HepG2 (cell line): ENCODE measurements around the gene EEFSEC. TPM values are rescaled to one million over a fixed set of nuclear protein-coding genes. Genes with fewer than 3 reads are reported as not detected.

ENCODE experiments used
- ATAC-seq: fragments of 200-7000 bp; cut with Tn5 transposase; 3 replicates; pipeline ENCODE4 v1.9.1; 2020; ENCODE audit warnings: mild to moderate bottlenecking, moderate library complexity
- BruUV-seq: library from RNA; stranded (reverse); fragments of 400-500 nt; replicated peaks from 2 replicates; lab custom pipeline; 2021; lab: Mats Ljungman, UMichigan
- CTCF ChIA-PET: fragments of 300-600 bp; formaldehyde crosslinking; extraction: SDS; loops from one replicate; lab custom pipeline; 2021; ENCODE audit warnings: low total read pairs, inconsistent platforms, low intra/inter-chr PET ratio; lab: Yijun Ruan, JAX
- POLR2A ChIA-PET: fragments of 350-600 bp; sonication (Branson Sonifier 250); formaldehyde crosslinking; loops from one replicate; lab custom pipeline; 2020; ENCODE audit warnings: antibody characterized with exemption, inconsistent platforms; lab: Yijun Ruan, JAX
- DNase-seq: peaks from one replicate; pipeline ENCODE4 v3.0.0-alpha.2; 2015; ENCODE audit warnings: low spot score
- FAIRE-seq: peaks from 3 replicates; lab custom pipeline; 2011; peaks lifted over from hg19 to GRCh38; lab: Jason Lieb, UNC
- H2AFZ ChIP-seq: one replicate; pipeline ENCODE4 v1.6.1; 2011; ENCODE audit warnings: low read length, inconsistent platforms
- H3K27ac ChIP-seq: fragments of 300-600 bp; 3 replicates; pipeline ENCODE4 v1.8.0; 2011; ENCODE audit warnings: mixed run types, mild to moderate bottlenecking, mixed read lengths, low read length, inconsistent platforms; ENCODE audit not compliant: insufficient read depth; ENCODE audit errors: extremely low read length
- H3K27me3 ChIP-seq, 2 experiments: fragments of 200-600 bp in 1 of 2; 2 replicates in 1 of 2; 3 replicates in 1 of 2; pipeline versions ENCODE4 v1.6.0 to v1.8.0; 2011; ENCODE audit warnings: low read length in 2 of 2, mild to moderate bottlenecking in 2 of 2, moderate library complexity in 2 of 2, inconsistent platforms in 1 of 2; ENCODE audit not compliant: insufficient read depth in 2 of 2, control insufficient read depth in 1 of 2
- H3K36me3 ChIP-seq, 2 experiments: fragments of 200-600 bp in 1 of 2; replicated peaks in 1 of 2; 2 replicates in 1 of 2; 3 replicates in 1 of 2; pipeline versions ENCODE4 v1.5.1 to v1.8.0; 2011; ENCODE audit warnings: low read length in 2 of 2, inconsistent platforms in 1 of 2; ENCODE audit not compliant: insufficient read depth in 2 of 2, control insufficient read depth in 1 of 2
- H3K4me1 ChIP-seq: 2 replicates; pipeline ENCODE4 v1.5.1; 2012; ENCODE audit warnings: low read length, inconsistent platforms; ENCODE audit not compliant: insufficient read depth
- H3K4me2 ChIP-seq: 2 replicates; pipeline ENCODE4 v1.6.0; 2011; ENCODE audit warnings: low read depth, low read length, inconsistent platforms
- H3K4me3 ChIP-seq, 3 experiments: fragments of 200-600 bp in 1 of 3; sonication (generic), shearing (Covaris generic) in 1 of 3; replicated peaks in 1 of 3; 2 replicates each; pipeline ENCODE4 v1.5.1; 2011 to 2016; ENCODE audit warnings: low read length in 3 of 3, inconsistent platforms in 2 of 3, low read depth in 2 of 3, mild to moderate bottlenecking in 2 of 3, control low read depth in 1 of 3, mixed read lengths in 1 of 3; ENCODE audit not compliant: insufficient read depth in 1 of 3
- H3K79me2 ChIP-seq: one replicate; pipeline ENCODE4 v1.6.1; 2011; ENCODE audit warnings: low read length, inconsistent platforms; ENCODE audit not compliant: insufficient read depth
- H3K9ac ChIP-seq: 2 replicates; pipeline ENCODE4 v1.6.0; 2011; ENCODE audit warnings: mild to moderate bottlenecking, low read depth, low read length, inconsistent platforms; ENCODE audit not compliant: insufficient read depth
- H3K9me3 ChIP-seq: 2 replicates; pipeline ENCODE4 v1.5.1; 2012; ENCODE audit warnings: mild to moderate bottlenecking, low read length
- H4K20me1 ChIP-seq: 2 replicates; pipeline ENCODE4 v1.6.0; 2011; ENCODE audit warnings: inconsistent platforms, mild to moderate bottlenecking, low read length, moderate library complexity; ENCODE audit not compliant: insufficient read depth
- SIN3B ChIP-seq: fragments of 150-350 bp; IDR thresholded peaks from 2 replicates; pipeline ENCODE4 v1.6.1; 2014; ENCODE audit warnings: low read length
- TOPORS ChIP-seq: sonication (generic); formaldehyde crosslinking; IDR thresholded peaks from 2 replicates; pipeline ENCODE4 v1.8.0; 2023; ENCODE audit warnings: mild to moderate bottlenecking, missing genetic modification reagents
- ZBTB20 ChIP-seq: sonication (generic); formaldehyde crosslinking; IDR thresholded peaks from 2 replicates; pipeline ENCODE4 v1.8.1; 2023; ENCODE audit warnings: missing genetic modification reagents, low read depth, mild to moderate bottlenecking, borderline replicate concordance
- ZNF30 ChIP-seq: sonication (generic); formaldehyde crosslinking; IDR thresholded peaks from 2 replicates; pipeline ENCODE4 v1.5.0; 2020; ENCODE audit warnings: mild to moderate bottlenecking, missing genetic modification reagents
- WGBS: methylation state at CpG from one replicate; pipeline ENCODE4 v1.1.6; 2017; ENCODE audit warnings: low lambda C conversion rate; 5-methylcytosine and 5-hydroxymethylcytosine counted together
- in situ Hi-C: cut with HindIII; loops from 2 replicates; pipeline ENCODE4 v1.10.0; 2017; ENCODE audit warnings: low pct_unique_long_range_greater_than_20kb; ENCODE audit not compliant: extremely low pct_ligation_motif_present
- intact Hi-C: fragments of 100-400 bp; cut with micrococcal nuclease; formaldehyde crosslinking; loops from one replicate; pipeline ENCODE4 v1.10.0; 2022; ENCODE audit not compliant: unreplicated experiment
- polyA plus RNA-seq, 8 experiments: library from polyadenylated mRNA; depleted of rRNA in 3 of 8; stranded (reverse) in 7 of 8; unstranded in 1 of 8; fragments of >200 nt; fragmentation: Illumina TruSeq in 4 of 8; extraction: Trizol in 4 of 8; gene quantifications; 2 replicates each; pipeline versions ENCODE4 v1.2.1 to v1.2.3, GENCODE V29; 2011 to 2016; ENCODE audit warnings: low read depth in 4 of 8, missing spikeins in 1 of 8, mixed read lengths in 1 of 8; ENCODE audit not compliant: insufficient read depth in 1 of 8
- total RNA-seq, 5 experiments: library from RNA; depleted of rRNA; stranded (reverse); fragments of >200 nt; fragmentation: Illumina TruSeq; extraction: Trizol; gene quantifications; 2 replicates each; pipeline ENCODE4 v1.2.3, GENCODE V29; 2016; ENCODE audit warnings: low read depth in 1 of 5
- TF ChIP-seq, protein P1 (sequence below): sonication (generic); formaldehyde crosslinking; IDR thresholded peaks from 2 replicates; pipeline ENCODE4 v1.9.0; 2022; ENCODE audit warnings: low read depth, missing genetic modification reagents
- TF ChIP-seq, protein P2 (sequence below): sonication (generic); formaldehyde crosslinking; IDR thresholded peaks from 2 replicates; pipeline ENCODE4 v1.4.0; 2020; ENCODE audit warnings: missing genetic modification reagents
- TF ChIP-seq, protein P3 (sequence below), 2 experiments: sonication (generic) in 1 of 2; formaldehyde crosslinking in 1 of 2; IDR thresholded peaks; 2 replicates each; pipeline versions ENCODE4 v1.6.1 to v1.9.0; 2014 to 2022; ENCODE audit warnings: antibody characterized with exemption in 1 of 2, borderline replicate concordance in 1 of 2, inconsistent platforms in 1 of 2, low read depth in 1 of 2, missing genetic modification reagents in 1 of 2
- TF ChIP-seq, protein P4 (sequence below): sonication (generic); formaldehyde crosslinking; conservative IDR thresholded peaks from 2 replicates; pipeline ENCODE4 v1.4.0; 2020; ENCODE audit warnings: missing genetic modification reagents

The EEFSEC gene
- total and polyA plus RNA-seq, 2 of the 13 experiments (the other 11 are each of a cell fraction or from before 2014, with no cell fraction given) = 6.4 to 24.2 TPM

DNA sequence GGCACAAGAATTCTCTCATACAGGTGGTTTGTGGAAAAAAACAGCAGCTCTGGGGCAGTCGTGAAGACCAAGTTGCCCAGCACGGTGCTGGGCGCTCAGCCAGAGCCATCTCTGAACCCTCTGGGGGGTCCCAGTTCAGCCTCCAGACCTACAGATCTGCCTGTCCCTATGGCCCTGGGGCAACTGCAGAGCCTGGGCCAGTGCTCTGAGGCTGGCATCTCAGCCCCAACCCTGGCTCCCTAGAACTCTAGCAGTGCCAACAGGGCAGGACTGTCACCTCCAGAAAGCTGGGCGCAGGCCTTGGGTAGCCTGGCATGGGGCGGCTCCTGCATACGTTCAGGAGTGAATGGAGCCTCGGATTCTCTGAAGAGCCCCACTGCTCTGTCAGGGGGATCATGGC is 268.7 kb downstream of the EEFSEC start (continued):
- TF ChIP-seq, protein P1, sequence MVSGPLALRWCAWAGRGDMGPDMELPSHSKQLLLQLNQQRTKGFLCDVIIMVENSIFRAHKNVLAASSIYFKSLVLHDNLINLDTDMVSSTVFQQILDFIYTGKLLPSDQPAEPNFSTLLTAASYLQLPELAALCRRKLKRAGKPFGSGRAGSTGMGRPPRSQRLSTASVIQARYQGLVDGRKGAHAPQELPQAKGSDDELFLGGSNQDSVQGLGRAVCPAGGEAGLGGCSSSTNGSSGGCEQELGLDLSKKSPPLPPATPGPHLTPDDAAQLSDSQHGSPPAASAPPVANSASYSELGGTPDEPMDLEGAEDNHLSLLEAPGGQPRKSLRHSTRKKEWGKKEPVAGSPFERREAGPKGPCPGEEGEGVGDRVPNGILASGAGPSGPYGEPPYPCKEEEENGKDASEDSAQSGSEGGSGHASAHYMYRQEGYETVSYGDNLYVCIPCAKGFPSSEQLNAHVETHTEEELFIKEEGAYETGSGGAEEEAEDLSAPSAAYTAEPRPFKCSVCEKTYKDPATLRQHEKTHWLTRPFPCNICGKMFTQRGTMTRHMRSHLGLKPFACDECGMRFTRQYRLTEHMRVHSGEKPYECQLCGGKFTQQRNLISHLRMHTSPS = no peak
- TF ChIP-seq ZBTB20 (no peak), ZNF30 (CRISPR knock-in tag) (no peak), SIN3B (no peak)
- TF ChIP-seq, protein P2, sequence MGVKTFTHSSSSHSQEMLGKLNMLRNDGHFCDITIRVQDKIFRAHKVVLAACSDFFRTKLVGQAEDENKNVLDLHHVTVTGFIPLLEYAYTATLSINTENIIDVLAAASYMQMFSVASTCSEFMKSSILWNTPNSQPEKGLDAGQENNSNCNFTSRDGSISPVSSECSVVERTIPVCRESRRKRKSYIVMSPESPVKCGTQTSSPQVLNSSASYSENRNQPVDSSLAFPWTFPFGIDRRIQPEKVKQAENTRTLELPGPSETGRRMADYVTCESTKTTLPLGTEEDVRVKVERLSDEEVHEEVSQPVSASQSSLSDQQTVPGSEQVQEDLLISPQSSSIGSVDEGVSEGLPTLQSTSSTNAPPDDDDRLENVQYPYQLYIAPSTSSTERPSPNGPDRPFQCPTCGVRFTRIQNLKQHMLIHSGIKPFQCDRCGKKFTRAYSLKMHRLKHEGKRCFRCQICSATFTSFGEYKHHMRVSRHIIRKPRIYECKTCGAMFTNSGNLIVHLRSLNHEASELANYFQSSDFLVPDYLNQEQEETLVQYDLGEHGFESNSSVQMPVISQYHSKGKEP (CRISPR knock-in tag) = no peak
- TF ChIP-seq, all 625 proteins: peak for 0

DNA sequence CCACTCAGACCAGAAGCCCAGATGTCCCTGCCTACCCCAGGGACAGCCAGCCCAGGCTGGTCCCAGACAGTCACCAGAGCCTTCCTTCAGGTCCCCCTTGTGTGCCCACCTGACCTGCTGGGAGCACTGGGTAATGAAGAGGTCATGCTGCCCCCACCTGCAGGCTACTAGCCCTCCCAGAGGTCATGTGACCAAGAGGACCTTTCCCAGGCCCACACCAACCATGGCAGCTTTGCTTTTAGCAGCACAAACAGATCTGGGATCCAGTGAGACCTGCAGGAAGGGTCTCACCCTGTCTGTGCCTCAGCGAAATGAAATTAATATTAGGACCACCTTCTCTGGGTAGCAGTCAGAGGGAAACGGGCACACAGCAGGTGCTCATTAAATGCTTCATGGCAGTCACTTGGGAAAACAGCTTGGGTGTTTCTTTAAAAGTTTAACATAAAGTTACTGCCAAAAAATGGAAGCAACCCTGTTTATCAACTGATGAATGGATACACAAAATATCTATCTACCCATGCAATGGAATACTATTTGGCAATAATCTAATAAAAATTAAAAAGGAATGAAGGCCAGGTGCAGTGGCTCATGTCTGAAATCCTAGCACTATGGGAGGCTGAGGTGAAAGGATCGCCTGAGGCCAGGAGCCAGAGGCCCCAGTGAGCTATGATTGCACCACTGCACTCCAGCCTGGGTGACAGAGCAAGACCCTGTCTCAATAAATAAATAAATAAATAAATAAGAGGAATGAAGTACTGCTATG is 269.7 kb downstream of the EEFSEC start:
- Histone ChIP-seq H3K27me3 (peaks cover 0 to 7% of the 10 kb centered on the region in 2 experiments; a peak in 1 of 5 replicates), H3K36me3 (no peaks in the 10 kb centered on the region), H3K27ac (no peak overlapping the region), H3K9ac (no peak overlapping the region), H4K20me1 (no peaks in the 10 kb centered on the region), H2AFZ (no peak overlapping the region), H3K9me3 (no peaks in the 10 kb centered on the region), H3K4me1 (peaks cover 25% of the 10 kb centered on the region), H3K4me3 (no peak overlapping the region), H3K79me2 (no peaks in the 10 kb centered on the region), H3K4me2 (no peak overlapping the region)
- no TSS peak for BruUV-seq
- POLR2A ChIA-PET = no interaction called here
- in situ Hi-C loops = no loop called here
- CTCF ChIA-PET = no interaction called here
- no peak for DNase-seq
- WGBS = 27% methylated on average over 3 of the region's 3 CpGs
- no peak for ATAC-seq
- intact Hi-C loops = loop anchor here (10.0 kb wide), 1 partner anchor 162 kb away; no protein-coding TSS in a partner anchor
- no peak for FAIRE-seq
- TF ChIP-seq, protein P3, sequence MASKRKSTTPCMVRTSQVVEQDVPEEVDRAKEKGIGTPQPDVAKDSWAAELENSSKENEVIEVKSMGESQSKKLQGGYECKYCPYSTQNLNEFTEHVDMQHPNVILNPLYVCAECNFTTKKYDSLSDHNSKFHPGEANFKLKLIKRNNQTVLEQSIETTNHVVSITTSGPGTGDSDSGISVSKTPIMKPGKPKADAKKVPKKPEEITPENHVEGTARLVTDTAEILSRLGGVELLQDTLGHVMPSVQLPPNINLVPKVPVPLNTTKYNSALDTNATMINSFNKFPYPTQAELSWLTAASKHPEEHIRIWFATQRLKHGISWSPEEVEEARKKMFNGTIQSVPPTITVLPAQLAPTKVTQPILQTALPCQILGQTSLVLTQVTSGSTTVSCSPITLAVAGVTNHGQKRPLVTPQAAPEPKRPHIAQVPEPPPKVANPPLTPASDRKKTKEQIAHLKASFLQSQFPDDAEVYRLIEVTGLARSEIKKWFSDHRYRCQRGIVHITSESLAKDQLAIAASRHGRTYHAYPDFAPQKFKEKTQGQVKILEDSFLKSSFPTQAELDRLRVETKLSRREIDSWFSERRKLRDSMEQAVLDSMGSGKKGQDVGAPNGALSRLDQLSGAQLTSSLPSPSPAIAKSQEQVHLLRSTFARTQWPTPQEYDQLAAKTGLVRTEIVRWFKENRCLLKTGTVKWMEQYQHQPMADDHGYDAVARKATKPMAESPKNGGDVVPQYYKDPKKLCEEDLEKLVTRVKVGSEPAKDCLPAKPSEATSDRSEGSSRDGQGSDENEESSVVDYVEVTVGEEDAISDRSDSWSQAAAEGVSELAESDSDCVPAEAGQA (IDR thresholded peaks at IDR 0.05; ENCODE audit: low read depth) = no peak
- TF ChIP-seq, protein P3 (CRISPR knock-in tag; IDR thresholded peaks at IDR 0.05; ENCODE audit: borderline replicate concordance) = no peak
- TF ChIP-seq, protein P4, sequence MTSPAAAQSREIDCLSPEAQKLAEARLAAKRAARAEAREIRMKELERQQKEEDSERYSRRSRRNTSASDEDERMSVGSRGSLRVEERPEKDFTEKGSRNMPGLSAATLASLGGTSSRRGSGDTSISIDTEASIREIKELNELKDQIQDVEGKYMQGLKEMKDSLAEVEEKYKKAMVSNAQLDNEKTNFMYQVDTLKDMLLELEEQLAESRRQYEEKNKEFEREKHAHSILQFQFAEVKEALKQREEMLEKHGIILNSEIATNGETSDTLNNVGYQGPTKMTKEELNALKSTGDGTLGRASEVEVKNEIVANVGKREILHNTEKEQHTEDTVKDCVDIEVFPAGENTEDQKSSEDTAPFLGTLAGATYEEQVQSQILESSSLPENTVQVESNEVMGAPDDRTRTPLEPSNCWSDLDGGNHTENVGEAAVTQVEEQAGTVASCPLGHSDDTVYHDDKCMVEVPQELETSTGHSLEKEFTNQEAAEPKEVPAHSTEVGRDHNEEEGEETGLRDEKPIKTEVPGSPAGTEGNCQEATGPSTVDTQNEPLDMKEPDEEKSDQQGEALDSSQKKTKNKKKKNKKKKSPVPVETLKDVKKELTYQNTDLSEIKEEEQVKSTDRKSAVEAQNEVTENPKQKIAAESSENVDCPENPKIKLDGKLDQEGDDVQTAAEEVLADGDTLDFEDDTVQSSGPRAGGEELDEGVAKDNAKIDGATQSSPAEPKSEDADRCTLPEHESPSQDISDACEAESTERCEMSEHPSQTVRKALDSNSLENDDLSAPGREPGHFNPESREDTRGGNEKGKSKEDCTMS (CRISPR knock-in tag) = no peak
- TF ChIP-seq TOPORS (CRISPR knock-in tag) = no peak
